Suprapubic skin (tissue), 3 donors: ENCODE results near the gene DSCAM.

ENCODE experiments used
- CTCF ChIP-seq, 2 donors: fragments of 200-600 bp in 1 of 2; fragments of 450-650 bp in 1 of 2; sonication (generic) in 1 of 2; IDR thresholded peaks; one replicate each; pipeline ENCODE4 v1.5.1; 2016 to 2019; ENCODE audit warnings: antibody characterized with exemption in 2 of 2, mild to moderate bottlenecking in 1 of 2, moderate library complexity in 1 of 2
- POLR2A ChIP-seq, 2 donors: fragments of 450-650 bp; IDR thresholded peaks; one replicate each; pipeline ENCODE4 v1.6.1; 2017; ENCODE audit warnings: antibody characterized with exemption in 2 of 2, mild to moderate bottlenecking in 2 of 2, moderate library complexity in 2 of 2

GRCh38 chr21:40886931-40887330 lies 40.0 kb upstream of the DSCAM start:
- TF ChIP-seq CTCF (IDR thresholded peaks at IDR 0.05) (no peak), POLR2A (IDR thresholded peaks at IDR 0.05) (no peak)
